ENCODE data around the gene MEMO1.
"Not testable (repeated sequence)": the region's sequence is repeated elsewhere in the genome, so short reads cannot be mapped to it uniquely, and the experiment has no call there.

Gene MEMO1

DNA sequence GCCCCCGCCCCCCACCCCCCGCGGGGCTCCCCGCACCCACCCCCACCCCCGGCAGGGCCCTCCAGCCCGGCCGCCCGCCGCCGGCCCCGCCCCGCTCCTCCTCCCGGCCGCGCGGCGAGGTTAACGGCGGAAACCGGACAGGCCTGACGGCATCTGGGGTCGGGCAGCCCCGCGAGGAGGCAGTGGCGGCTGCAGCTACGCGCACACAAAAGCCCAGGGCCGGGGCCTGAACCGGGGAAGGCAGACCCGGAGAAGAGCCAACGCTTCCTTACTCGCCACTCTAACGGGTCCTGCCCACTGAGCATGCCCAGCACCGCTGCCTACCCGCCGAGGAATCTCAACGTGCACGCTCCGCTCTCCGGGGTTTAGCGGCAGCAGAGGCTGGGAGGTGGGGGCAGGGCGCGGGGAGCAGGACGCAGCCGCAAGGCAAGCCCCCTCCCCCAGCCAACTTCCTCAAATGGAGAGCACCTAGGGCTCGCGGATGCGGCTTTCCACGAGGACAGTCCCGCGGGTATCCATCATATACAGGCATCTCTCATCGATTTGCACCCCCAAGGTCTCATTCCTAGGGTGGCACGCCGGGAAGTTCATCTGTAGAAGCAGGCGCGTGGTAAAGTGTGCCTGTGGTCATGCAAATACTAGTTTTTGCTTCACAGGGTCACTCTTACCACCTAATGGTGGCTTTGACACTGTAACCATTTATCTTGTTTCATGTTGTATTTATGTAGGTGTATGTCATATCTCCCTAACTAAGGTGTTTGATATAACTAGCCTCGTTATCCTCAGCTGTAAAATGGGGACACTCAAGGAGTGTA, at the start of gene MEMO1:
MEMO1 (minus strand) TSS at position 339 of the 815 bp plus-strand sequence. CDS start 761 bp downstream, outside the sequence.
- peak; percentile 85 to 93 for DNase-seq (ENCODE audit: low read depth in 2 of 2)

DNA sequence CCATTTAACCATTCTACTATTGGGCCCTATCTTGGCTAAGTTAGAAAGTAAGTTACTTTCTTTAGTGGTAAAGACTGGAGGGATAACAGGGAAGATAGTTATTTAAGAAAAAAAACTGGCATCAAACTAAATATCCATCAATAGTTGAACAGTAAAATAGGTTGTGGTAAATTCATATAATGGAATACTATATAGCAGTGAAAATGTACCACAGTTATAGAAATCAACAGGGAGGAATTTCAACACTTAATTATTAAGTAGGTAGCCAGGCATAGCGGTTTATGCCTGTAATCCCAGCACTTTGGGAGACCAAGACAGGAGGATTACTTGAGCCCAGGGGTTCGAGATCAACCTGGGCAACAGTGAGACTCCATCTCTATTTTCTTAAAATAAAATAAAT, 49.5 kb upstream of the MEMO1 start:
- no peak for DNase-seq (ENCODE audit: low read depth in 2 of 2)

DNA sequence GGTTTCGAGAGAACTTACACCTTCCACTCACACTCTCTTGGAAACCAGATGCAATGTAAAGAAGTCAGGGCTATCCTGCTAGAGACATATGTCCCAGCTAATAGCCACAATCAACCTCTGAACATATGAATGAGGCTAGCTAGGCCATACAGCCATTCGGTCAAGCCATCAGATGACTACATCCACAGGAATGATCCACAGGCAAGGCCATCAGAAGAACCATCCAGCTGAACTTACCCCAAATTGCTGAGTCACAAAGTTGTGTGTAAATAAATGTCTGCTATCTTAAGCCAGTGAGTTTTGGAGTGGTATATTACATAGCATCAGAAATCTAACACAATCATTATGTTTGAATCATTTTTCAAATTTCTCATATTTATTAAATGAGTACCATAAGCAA, 47.3 kb upstream of the MEMO1 start:
- DNase-seq (ENCODE audit: low read depth in 2 of 2), result no peak

DNA sequence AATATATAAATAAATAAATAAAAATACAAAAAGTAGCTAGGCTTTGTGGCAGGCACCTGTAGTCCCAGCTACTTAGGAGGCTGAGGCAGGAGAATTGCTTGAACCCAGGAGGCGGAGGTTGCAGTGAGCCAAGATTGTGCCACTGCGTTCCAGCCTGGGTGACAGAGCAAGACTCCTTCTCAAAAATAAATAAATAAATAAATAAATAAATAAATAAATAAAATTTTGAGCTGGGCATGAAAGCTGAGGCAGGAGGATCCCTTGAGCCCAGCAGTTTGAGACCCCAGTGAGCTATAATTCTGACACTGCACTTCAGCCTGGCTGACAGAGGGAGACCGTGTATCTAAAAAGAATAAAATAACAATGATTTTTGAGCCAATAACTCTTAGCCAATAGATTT, 43.8 kb upstream of the MEMO1 start:
- DNase-seq (ENCODE audit: low read depth in 2 of 2), result not testable (repeated sequence)

DNA sequence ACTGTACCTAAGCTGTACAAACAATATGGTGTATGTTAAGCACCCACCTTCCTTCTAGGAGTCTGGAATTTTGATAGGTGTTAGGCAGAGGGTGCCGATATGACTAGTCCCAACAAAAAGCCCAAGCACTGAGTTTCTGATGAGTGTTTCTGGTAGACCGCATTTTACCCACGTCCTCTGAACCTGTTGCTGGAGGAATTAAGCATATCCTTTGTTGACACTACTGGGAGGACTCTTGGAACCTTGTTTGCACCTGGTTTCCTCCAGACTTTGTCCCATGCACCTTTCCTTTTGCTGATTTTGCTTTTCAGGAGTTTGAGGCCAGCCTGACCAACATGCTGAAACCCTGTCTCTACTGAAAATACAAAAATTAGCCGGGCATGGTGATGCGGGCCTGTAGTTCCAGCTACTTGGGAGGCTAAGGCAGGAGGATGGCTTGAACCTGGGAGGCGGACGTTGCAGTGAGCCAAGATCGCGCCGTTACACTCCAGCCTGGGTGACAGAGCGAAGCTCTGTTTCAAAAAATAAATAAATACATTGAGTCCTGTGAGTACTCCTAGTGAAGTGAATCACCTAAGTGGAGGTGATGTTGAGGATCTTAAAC, 41.1 kb upstream of the MEMO1 start:
- DNase-seq (ENCODE audit: low read depth in 2 of 2), result no peak

DNA sequence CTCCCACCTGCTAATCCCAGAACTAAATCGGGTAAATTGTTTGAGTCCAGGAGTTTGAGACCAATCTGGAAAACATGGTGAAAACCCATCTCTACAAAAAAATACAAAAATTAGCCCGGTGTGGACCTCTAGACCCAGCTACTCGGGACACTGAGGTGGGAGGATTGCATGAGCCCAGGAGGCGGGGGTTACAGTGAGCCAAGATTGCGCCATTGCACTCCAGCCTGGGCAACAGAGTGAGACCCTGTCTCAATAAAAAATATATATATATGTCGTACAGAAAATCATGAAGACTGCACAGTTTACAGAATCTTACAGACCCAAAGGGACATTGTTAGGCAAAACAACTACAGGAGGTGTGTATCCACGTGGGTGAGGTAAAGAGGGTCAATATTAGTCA, 32.8 kb upstream of the MEMO1 start:
- no peak for DNase-seq (ENCODE audit: low read depth in 2 of 2)

DNA sequence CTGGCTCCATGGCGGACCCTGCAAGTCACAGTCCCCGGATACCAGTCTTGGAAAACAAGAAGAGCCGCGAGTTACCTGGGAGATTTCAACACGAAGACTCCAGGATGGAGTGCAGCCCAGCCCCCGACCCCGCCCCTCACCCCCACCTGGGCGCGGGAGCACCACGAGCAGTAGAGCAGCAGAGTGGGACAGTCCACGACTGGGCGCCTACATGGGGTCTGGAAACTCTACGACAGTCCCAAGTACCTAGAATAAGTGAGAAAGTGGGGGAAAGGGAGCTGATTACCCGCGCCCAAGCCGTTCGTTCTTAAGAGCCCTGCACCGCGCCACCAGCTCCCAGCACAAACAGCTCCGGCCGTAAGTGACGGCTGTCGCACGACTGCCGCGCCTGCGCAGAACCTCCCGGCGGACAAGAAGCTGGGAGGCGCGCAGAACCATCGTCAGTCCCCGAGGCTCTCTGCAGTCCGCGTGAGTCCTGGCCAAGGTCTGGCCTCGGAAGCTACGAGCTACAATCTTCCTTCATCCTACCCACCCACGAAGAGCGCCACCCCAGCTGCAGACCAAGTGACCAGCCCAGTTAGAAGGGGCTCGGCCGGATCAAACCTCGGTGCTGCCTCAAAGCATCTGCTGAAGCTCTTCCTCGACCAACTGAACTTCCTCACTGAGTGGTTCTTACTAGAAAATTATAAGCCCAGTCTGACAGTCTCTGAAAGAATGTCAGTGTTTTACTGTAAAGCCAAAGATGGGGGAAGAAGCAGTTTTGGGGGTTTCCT, 28.8 kb upstream of the MEMO1 start, which contains the start of gene DPY30:
DPY30 (minus strand) TSS at position 359 of the 773 bp plus-strand sequence; CDS start at position 10, 349 bp downstream.
- peak; percentile 82 to 88 for DNase-seq (ENCODE audit: low read depth in 2 of 2)

DNA sequence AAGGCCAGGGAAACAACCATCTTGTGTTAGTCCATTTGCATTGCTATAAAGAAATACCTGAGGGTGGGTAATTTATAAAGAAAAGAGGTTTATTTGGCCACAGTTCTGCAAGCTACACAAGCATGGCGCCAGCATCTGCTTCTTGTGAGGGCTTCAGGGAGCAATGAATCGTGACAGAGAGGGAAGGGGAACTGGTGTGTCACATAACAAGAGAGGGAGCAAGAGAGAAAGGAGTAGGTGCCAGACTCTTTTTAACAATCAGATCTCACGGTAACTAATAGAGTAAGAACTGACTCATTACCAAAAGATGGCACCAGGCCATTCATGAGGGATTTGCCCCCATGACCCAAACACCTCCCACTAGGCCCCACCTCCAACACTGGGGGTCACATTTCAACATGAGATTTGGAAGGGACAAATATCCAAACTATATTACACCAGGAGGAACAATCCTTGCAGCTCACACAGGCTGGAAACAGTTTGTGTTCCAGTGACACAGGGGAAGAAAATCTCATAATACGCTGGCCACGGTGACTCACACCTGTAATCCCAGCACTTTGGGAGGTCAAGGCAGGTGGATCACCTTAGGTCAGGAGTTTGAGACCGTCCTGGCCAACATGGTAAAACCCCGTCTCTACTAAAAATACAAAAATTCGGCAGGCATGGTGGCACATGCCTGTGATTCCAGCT, 23.5 kb upstream of the MEMO1 start:
- DNase-seq (ENCODE audit: low read depth in 2 of 2), result not testable (repeated sequence)

DNA sequence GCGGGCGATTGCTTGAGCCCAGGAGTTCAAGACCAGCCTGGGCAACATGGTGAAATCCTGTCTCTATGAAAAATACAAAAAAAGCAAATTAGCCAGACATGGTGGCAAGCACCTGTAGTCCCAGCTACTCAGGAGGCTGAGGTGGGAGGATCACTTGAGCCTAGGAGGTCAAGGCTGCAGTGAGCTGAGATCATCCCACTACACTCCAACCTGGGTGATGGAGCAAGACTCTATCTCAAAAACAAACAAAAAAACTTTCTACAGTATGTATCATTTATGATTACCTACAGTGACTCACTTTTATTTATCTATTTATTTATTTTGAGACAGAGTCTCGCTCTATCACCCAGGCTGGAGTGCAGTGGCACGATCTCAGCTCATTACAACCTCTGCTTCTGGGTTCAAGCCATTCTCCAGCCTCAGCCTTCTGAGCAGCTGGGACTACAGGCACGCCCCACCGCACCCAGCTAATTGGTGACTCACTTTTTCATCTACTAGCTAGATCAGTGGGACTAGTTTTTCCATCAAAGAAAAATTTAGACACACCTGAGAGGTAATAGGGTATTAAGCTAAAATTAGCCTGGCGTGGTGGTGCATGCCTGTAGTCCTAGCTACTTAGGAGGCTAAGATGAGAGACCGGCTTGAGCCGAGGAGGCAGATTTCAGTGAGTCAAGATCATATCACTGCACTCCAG, 8.1 kb upstream of the MEMO1 start:
- not testable (repeated sequence) for DNase-seq (ENCODE audit: low read depth in 2 of 2)

DNA sequence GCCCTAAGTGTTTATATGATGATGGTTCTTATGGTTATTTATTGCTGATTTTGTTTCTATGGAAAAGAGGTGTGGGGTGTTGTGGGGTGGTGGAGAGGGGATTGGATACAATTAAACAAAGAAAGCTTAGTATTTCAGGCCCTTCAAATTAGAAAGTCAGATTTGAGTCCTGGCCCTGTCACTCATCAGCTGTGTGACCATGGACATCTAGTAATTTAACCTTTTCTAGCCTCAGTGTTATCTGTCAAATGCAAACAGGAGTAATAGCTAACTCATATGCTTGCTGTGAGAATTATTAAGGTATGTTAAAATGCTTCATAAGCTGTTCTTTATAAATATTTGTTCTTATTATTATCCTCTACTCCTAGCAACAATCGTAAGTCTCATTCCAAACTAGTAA, 2.1 kb upstream of the MEMO1 start:
- no peak for DNase-seq (ENCODE audit: low read depth in 2 of 2)

DNA sequence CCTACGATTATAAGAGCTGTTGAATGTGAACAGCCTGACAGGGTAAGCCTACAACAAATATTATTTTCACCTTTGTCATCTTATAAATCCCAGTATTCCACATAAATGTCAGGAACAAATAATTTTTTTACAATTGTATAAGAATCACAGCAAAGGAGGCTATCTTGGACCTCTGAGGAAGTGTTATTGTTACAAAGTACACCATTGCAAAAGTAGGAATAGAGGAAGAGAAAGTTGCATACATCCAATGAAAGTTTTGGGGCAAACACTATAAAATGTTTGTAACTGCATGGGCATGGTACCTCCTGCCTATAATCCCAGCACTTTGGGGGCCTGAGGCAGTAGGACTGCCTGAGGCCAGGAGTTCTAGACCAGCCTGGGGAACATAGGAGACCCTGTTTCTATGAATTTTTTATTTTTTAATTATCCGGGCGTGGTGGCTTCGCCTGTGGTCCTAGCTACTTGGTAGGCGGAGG, 715 bp upstream of the MEMO1 start:
- no peak for DNase-seq (ENCODE audit: low read depth in 2 of 2)

DNA sequence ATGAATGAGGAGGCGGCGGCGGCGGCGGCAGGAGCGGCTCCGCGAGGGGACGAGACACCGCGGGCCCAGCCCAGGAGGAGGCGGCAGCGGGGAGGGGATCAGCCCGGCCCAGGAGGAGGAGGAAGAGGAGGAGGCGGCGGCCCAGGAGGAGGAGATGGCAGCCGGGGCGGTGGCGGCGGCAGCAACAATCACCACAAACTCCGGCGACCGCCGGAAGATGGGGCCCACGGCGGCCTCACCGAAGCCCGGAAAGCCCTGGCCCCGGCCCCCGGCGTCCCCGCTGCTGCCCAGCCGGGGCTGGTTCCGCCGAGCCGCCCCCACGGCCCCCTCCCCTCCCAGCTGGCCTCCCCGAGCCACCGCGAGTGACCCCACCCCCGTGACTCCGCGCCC, 533 bp downstream of the MEMO1 start:
- DNase-seq (ENCODE audit: low read depth in 2 of 2), result peak; percentile 37 to 53

DNA sequence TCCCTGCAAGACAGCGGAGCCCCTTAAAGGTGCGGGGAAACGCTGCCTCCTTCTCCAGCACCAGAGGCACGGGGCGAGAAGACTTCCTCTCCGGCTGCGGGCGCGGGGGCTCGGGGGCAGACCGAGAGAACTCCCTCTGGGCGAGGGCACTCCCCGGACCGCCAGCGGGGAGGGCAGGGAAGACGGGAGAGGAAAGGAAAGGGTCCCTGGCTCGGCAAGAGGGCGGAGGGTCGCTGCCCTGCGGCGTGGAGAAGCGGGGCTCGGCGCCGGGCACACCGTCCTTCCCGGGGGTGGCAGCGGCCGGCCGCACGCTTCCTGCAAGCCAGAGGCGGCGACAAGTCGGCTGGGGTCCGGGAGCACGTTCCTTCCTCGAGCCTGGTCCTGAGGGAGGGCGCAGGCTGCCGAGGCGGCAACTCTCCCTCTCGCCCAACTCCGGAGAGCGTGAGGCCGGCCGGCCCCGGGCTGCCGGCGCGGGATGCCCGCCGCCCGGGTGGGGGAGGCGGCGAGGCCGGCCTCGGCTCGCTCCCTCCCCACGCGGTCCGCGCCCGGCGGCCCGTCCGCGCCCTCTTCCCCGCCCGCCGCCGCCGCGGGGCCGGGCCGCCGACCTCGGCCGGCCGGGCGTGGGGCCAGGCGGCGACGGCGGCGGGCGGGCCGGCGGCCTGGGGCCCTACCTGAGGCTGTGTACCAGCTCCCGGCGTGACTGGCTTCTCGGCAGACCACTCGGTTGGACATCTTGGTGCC, 1.1 kb downstream of the MEMO1 start:
- DNase-seq (ENCODE audit: low read depth in 2 of 2), result peak in 1 of 2 donors; percentile 23

DNA sequence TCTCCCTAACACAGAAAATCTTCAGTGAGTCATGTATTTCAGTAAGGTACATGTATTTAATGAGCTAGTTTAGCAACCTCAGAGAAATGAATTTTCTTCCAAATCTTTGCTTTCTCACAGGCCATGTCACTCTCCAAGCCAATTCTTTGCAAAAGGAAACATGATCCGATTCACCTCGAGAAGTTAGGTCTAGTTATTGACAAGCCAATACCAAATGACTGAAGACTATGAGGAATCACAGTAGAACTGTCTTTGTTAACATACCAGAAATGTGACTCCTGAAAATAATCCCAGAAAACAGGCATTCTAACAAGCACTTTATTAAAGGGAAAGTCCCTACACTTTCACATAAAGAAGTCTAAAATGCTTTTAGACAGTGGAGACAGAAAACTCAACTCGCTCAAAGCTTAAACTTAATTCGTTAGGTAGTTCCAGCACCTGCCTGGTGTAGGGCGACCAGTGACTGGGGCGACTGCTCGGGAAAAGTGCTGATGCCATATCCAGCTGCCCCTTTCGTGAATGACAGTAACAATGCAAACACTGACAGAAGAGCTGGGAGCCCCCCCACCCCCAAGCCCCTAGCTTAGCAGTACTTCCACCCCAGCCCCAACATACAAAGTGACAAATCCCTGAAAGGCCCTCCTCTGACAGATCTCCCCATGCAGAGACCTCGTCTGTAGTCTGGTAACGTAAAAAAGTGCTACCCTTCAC, 1.8 kb downstream of the MEMO1 start:
- DNase-seq (ENCODE audit: low read depth in 2 of 2), result peak in 1 of 2 donors; percentile 15

DNA sequence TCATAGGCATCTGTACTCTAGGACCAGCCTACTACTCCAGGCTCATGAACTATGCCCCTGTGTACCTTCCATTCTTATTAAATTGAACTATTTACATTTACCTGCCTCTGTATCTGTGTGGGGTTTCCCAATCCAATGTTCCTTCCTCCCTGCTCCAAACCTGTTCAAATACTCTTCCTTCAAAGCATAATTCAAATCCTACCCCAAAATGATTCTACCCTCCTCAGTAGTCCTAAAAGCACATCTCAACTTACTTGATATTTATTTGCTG, 3.8 kb downstream of the MEMO1 start:
- DNase-seq (ENCODE audit: low read depth in 2 of 2), result no peak

DNA sequence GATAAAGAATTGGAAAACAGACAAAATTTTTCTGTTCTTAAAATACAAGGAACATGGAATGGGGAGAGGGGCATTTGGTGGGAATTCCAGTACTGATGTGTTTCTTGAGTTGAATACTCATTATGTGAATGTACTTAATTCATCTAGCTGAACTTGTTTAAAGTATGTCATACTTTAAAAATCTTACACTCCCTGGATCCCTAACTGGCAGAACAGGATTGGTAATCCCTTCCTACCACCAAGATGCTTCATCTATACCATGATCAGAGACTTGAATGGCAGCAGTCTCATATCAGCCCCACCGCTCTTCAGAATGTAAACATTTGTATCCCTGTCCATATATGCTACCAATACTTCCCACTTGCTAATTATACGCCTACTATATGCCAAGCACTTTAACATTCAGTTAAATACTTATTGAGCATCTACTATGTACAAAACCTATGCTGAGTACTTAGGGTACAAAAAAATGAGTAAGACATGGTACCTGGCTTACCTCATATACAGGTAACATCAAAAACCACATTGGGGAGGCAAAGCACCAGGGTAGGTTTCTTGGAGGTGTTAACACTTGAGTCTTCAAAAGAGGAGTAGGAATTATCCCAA, 5.3 kb downstream of the MEMO1 start:
- no peak for DNase-seq (ENCODE audit: low read depth in 2 of 2)

DNA sequence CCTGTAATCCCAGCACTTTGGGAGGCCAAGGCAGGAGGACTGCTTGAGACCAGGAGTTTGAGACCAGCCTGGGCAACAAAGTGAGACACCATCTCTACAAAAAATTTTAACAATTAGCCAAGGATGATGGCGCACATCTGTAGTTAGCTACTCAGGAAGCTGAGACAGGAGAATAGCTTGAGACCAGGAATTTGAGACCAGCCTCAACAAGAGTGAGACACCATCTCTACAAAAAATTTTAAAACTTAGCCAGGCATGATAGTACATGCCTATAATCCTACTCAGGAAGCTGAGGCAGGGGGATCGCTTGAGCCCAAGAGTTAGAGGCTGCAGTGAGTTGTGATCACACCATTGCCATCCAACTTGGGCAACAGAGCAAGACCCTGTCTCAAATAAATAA, 7.0 kb downstream of the MEMO1 start:
- no peak for DNase-seq (ENCODE audit: low read depth in 2 of 2)

DNA sequence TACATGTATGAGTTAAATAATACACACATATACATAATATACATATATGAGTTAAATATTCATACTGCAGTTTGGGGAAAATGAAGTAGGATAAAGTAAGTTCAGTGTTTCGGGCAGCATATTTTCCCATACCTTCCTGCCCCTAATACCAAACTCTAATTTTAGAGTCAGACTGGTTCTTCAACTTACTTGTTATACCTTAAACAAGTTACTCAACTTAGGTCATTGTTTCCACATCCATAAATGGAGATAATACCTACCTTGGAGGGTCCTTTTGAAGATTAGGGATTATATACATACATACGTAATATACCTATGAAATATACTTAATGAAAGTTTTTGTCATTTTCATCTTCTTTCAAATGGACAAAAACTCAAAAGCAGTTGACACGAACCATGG, 8.4 kb downstream of the MEMO1 start:
- DNase-seq (ENCODE audit: low read depth in 2 of 2), result no peak

DNA sequence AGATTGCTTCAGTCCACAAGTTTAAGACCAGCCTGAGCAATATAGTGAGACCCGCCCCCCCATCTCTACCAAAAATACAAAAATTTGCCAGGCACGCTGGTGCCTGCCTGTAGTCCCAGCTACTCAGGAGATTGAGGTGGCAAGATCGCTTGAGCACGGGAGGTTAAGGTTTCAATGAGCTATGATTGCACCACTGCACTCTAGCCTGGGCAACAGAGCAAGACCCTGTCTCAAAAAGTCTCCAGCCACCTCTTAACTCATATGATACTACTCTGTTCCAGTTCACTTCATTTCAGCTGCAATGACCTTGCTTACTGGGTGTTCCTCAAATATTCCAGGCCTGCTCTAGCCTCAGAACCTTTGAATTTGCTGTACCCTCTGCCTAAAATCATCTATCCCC, 11.4 kb downstream of the MEMO1 start:
- no peak for DNase-seq (ENCODE audit: low read depth in 2 of 2)
